Stomach (tissue), 4 donors: ENCODE data around the gene BBOX1.

Experiments
- CTCF ChIP-seq, 7 experiments: fragments of 450-650 bp in 4 of 7; fragments of 200-600 bp in 3 of 7; sonication (generic) in 3 of 7; IDR thresholded peaks; one replicate each; pipeline ENCODE4 v1.5.1; 2016 to 2019; ENCODE audit warnings: antibody characterized with exemption in 7 of 7, control low read depth in 2 of 7, mild to moderate bottlenecking in 1 of 7
- EP300 ChIP-seq: sonication (generic); formaldehyde crosslinking; IDR thresholded peaks from one replicate; pipeline ENCODE4 v1.6.1; 2017; ENCODE audit warnings: antibody characterized with exemption
- POLR2A ChIP-seq, 4 donors: fragments of 450-650 bp; IDR thresholded peaks; one replicate each; pipeline ENCODE4 v1.6.1; 2016; ENCODE audit warnings: antibody characterized with exemption in 4 of 4, control low read depth in 2 of 4, mild to moderate bottlenecking in 1 of 4, moderate library complexity in 1 of 4
- POLR2AphosphoS5 ChIP-seq, 3 donors: sonication (generic); formaldehyde crosslinking; IDR thresholded peaks; one replicate each; pipeline ENCODE4 v1.6.1; 2016; ENCODE audit warnings: antibody characterized with exemption in 3 of 3

GRCh38 chr11:27083782-27084181 lies 43.2 kb downstream of the BBOX1 start:
- TF ChIP-seq CTCF (IDR thresholded peaks at IDR 0.05) = no peak
- TF ChIP-seq EP300 = no peak
- TF ChIP-seq POLR2A (IDR thresholded peaks at IDR 0.05) = no peak
- no peak for TF ChIP-seq POLR2AphosphoS5 (IDR thresholded peaks at IDR 0.05)
